H1 (cell line): Measurements from ENCODE around the gene RAB1B. TPM values are rescaled to one million over a fixed set of nuclear protein-coding genes. Genes with fewer than 3 reads are reported as not detected.

Source experiments
- CTCF ChIA-PET: fragments of 300-600 bp; sonication (Branson Sonifier 250); formaldehyde crosslinking; loops from one replicate; lab custom pipeline; 2021; ENCODE audit not compliant: partially characterized antibody; lab: Charles Lee
- POLR2A ChIA-PET: fragments of 300-600 bp; sonication (Branson Sonifier 250); formaldehyde crosslinking; loops from one replicate; lab custom pipeline; 2021; ENCODE audit warnings: inconsistent platforms; ENCODE audit not compliant: partially characterized antibody; lab: Charles Lee
- DNase-seq, 2 experiments: peaks; one replicate each; pipeline versions ENCODE4 v3.0.0 to v3.0.0-alpha.2; 2010 to 2022; ENCODE audit warnings: low spot score in 2 of 2, low read depth in 1 of 2, mixed read lengths in 1 of 2
- FAIRE-seq: peaks from 2 replicates; lab custom pipeline; 2011; peaks lifted over from hg19 to GRCh38; lab: Jason Lieb, UNC
- H2AFZ ChIP-seq: 2 replicates; pipeline ENCODE4 v1.8.1; 2012; ENCODE audit warnings: low read length, inconsistent platforms
- H2AK5ac ChIP-seq: 2 replicates; pipeline ENCODE4 v1.6.1; 2013; ENCODE audit warnings: low read depth, low read length
- H2BK120ac ChIP-seq: replicated peaks from 2 replicates; pipeline ENCODE3; 2013; ENCODE audit warnings: low read depth, low read length, inconsistent platforms
- H2BK12ac ChIP-seq: 2 replicates; pipeline ENCODE4 v1.6.1; 2013; ENCODE audit warnings: low read depth, low read length
- H2BK15ac ChIP-seq: 2 replicates; pipeline ENCODE4 v1.6.1; 2013; ENCODE audit warnings: low read length
- H2BK20ac ChIP-seq: 2 replicates; pipeline ENCODE4 v1.6.1; 2013; ENCODE audit warnings: low read length
- H2BK5ac ChIP-seq: 2 replicates; pipeline ENCODE4 v1.6.1; 2013; ENCODE audit warnings: low read depth, low read length
- H3K14ac ChIP-seq: 2 replicates; pipeline ENCODE4 v1.6.1; 2013; ENCODE audit warnings: inconsistent platforms; ENCODE audit not compliant: insufficient read length
- H3K18ac ChIP-seq: 2 replicates; pipeline ENCODE4 v1.6.1; 2013; ENCODE audit warnings: low read length; ENCODE audit errors: extremely low read depth
- H3K23ac ChIP-seq: 2 replicates; pipeline ENCODE4 v1.6.1; 2013; ENCODE audit warnings: inconsistent platforms; ENCODE audit not compliant: insufficient read length
- H3K23me2 ChIP-seq: 2 replicates; pipeline ENCODE4 v1.6.1; 2013; ENCODE audit warnings: low read depth, low read length
- H3K27ac ChIP-seq: 2 replicates; pipeline ENCODE4 v1.6.1; 2011; ENCODE audit warnings: low read depth, low read length, inconsistent platforms
- H3K27me3 ChIP-seq, 4 experiments: replicated peaks in 1 of 4; 1 replicate in 1 of 4; 2 replicates in 3 of 4; pipeline versions ENCODE4 v1.6.1 to v1.8.1; 2011 to 2013; ENCODE audit warnings: low read length in 3 of 4, mild to moderate bottlenecking in 3 of 4, inconsistent platforms in 2 of 4, mixed read lengths in 2 of 4, moderate library complexity in 1 of 4; ENCODE audit not compliant: control insufficient read depth in 3 of 4, insufficient read depth in 3 of 4; ENCODE audit errors: extremely low read depth in 1 of 4
- H3K36me3 ChIP-seq, 4 experiments: 2 replicates each; pipeline versions ENCODE4 v1.6.1 to v1.8.1; 2011 to 2013; ENCODE audit warnings: mild to moderate bottlenecking in 4 of 4, low read length in 3 of 4, moderate library complexity in 2 of 4, control low read depth in 1 of 4, inconsistent platforms in 1 of 4; ENCODE audit not compliant: insufficient read depth in 4 of 4, control insufficient read depth in 2 of 4
- H3K4ac ChIP-seq: replicated peaks from 2 replicates; pipeline ENCODE3; 2013; ENCODE audit warnings: low read length, low read depth, mixed read lengths, inconsistent platforms; ENCODE audit not compliant: insufficient read length
- H3K4me1 ChIP-seq, 4 experiments: replicated peaks in 1 of 4; 1 replicate in 1 of 4; 2 replicates in 3 of 4; pipeline versions ENCODE4 v1.6.1 to v1.8.1; 2011 to 2013; ENCODE audit warnings: low read length in 3 of 4, inconsistent platforms in 2 of 4, mixed read lengths in 1 of 4; ENCODE audit not compliant: insufficient read depth in 4 of 4, control insufficient read depth in 3 of 4
- H3K4me2 ChIP-seq, 2 experiments: 2 replicates each; pipeline versions ENCODE4 v1.6.1 to v1.8.1; 2011 to 2013; ENCODE audit warnings: low read depth in 2 of 2, low read length in 2 of 2, control low read depth in 1 of 2, inconsistent platforms in 1 of 2, mild to moderate bottlenecking in 1 of 2; ENCODE audit not compliant: insufficient read depth in 1 of 2
- H3K4me3 ChIP-seq, 4 experiments: fragments of 200-600, 300-600 bp in 1 of 4; sonication (generic), shearing (Covaris generic), sonication (Bioruptor Twin) in 1 of 4; 2 replicates each; pipeline versions ENCODE4 v1.5.1 to v1.8.1; 2011 to 2016; ENCODE audit warnings: low read length in 4 of 4, low read depth in 3 of 4, control low read depth in 2 of 4, inconsistent platforms in 2 of 4, mild to moderate bottlenecking in 2 of 4, mixed read lengths in 1 of 4, moderate library complexity in 1 of 4; ENCODE audit not compliant: insufficient read depth in 2 of 4; ENCODE audit errors: extremely low read depth in 1 of 4
- H3K56ac ChIP-seq: replicated peaks from 2 replicates; pipeline ENCODE3; 2013; ENCODE audit warnings: low read depth, mild to moderate bottlenecking, mixed read lengths, low read length, inconsistent platforms; ENCODE audit not compliant: insufficient read length
- H3K79me1 ChIP-seq: 2 replicates; pipeline ENCODE4 v1.6.1; 2013; ENCODE audit warnings: low read depth, low read length, control low read depth
- H3K79me2 ChIP-seq, 2 experiments: 2 replicates each; pipeline versions ENCODE4 v1.6.1 to v1.8.1; 2012 to 2013; ENCODE audit warnings: low read length in 2 of 2, mild to moderate bottlenecking in 2 of 2, inconsistent platforms in 1 of 2; ENCODE audit not compliant: insufficient read depth in 2 of 2, control insufficient read depth in 1 of 2
- H3K9ac ChIP-seq, 4 experiments: replicated peaks in 1 of 4; 1 replicate in 1 of 4; 2 replicates in 3 of 4; pipeline versions ENCODE4 v1.6.1 to v1.8.1; 2011 to 2013; ENCODE audit warnings: low read depth in 3 of 4, low read length in 3 of 4, control low read depth in 2 of 4, mild to moderate bottlenecking in 2 of 4, moderate library complexity in 2 of 4, inconsistent platforms in 1 of 4; ENCODE audit errors: extremely low read depth in 1 of 4
- H3K9me3 ChIP-seq, 2 experiments: 2 replicates each; pipeline versions ENCODE4 v1.6.1 to v1.8.1; 2012 to 2013; ENCODE audit warnings: mild to moderate bottlenecking in 2 of 2, moderate library complexity in 2 of 2, control low read depth in 1 of 2, inconsistent platforms in 1 of 2, low read depth in 1 of 2, low read length in 1 of 2, mixed read lengths in 1 of 2; ENCODE audit not compliant: insufficient read depth in 2 of 2
- H4K20me1 ChIP-seq, 2 experiments: replicated peaks in 1 of 2; 2 replicates each; pipeline versions ENCODE3 to v1.8.1; 2011 to 2013; ENCODE audit warnings: inconsistent platforms in 2 of 2, low read length in 2 of 2, mild to moderate bottlenecking in 1 of 2; ENCODE audit not compliant: insufficient read depth in 2 of 2, control insufficient read depth in 1 of 2
- H4K5ac ChIP-seq: 2 replicates; pipeline ENCODE4 v1.6.1; 2013; ENCODE audit warnings: low read length, low read depth, mixed read lengths, inconsistent platforms; ENCODE audit not compliant: insufficient read length
- H4K8ac ChIP-seq: 2 replicates; pipeline ENCODE4 v1.8.0; 2013; ENCODE audit warnings: mild to moderate bottlenecking, moderate library complexity, low read length, inconsistent platforms; ENCODE audit not compliant: insufficient read depth; ENCODE audit errors: extremely low read depth
- H4K91ac ChIP-seq: replicated peaks from 2 replicates; pipeline ENCODE3; 2013; ENCODE audit warnings: low read length, mixed read lengths, inconsistent platforms; ENCODE audit not compliant: insufficient read length
- ATF2 ChIP-seq: IDR thresholded peaks from 2 replicates; pipeline ENCODE4 v1.6.1; 2012; ENCODE audit warnings: low read length, inconsistent platforms
- CTCF ChIP-seq, 3 experiments: IDR thresholded peaks; 1 replicate in 2 of 3; 2 replicates in 1 of 3; pipeline versions ENCODE4 v1.5.1 to v1.6.1; 2011; ENCODE audit warnings: low read length in 3 of 3, mild to moderate bottlenecking in 3 of 3, inconsistent platforms in 2 of 3, low read depth in 1 of 3, moderate library complexity in 1 of 3; ENCODE audit not compliant: insufficient read depth in 1 of 3; ENCODE audit errors: control extremely low read depth in 1 of 3
- MAX ChIP-seq: IDR thresholded peaks from 2 replicates; pipeline ENCODE4 v1.6.1; 2012; ENCODE audit warnings: inconsistent platforms
- RAD21 ChIP-seq, 2 experiments: IDR thresholded peaks in 1 of 2; conservative IDR thresholded peaks in 1 of 2; 2 replicates each; pipeline ENCODE4 v1.6.1; 2011; ENCODE audit warnings: low read depth in 2 of 2, low read length in 2 of 2, improper control_type of control experiment in 1 of 2, inconsistent platforms in 1 of 2, mild to moderate bottlenecking in 1 of 2, moderate library complexity in 1 of 2
- SIN3A ChIP-seq, 2 experiments: IDR thresholded peaks in 1 of 2; conservative IDR thresholded peaks in 1 of 2; 2 replicates each; pipeline ENCODE4 v1.6.1; 2011 to 2012; ENCODE audit warnings: low read length in 2 of 2, improper control_type of control experiment in 1 of 2, low read depth in 1 of 2, mild to moderate bottlenecking in 1 of 2
- SRF ChIP-seq: IDR thresholded peaks from 2 replicates; pipeline ENCODE4 v1.6.1; 2011; ENCODE audit warnings: mild to moderate bottlenecking, low read depth, low read length, moderate library complexity
- WGBS, 2 experiments: shearing (Covaris generic) in 1 of 2; methylation state at CpG; one replicate each; pipeline versions ENCODE4 v1.1.6 to v1.1.7; 2013 to 2015; ENCODE audit warnings: low lambda C conversion rate in 2 of 2, mixed read lengths in 2 of 2, inconsistent platforms in 1 of 2, low coverage in 1 of 2, missing lambda C conversion rate in 1 of 2; ENCODE audit not compliant: insufficient replicate concordance in 2 of 2, insufficient coverage in 1 of 2, insufficient read length in 1 of 2; ENCODE audit errors: extremely low coverage in 1 of 2, missing lambda C conversion rate in 1 of 2; 5-methylcytosine and 5-hydroxymethylcytosine counted together
- polyA plus RNA-seq, 7 experiments: library from polyadenylated mRNA; depleted of rRNA in 3 of 7; stranded (reverse) in 5 of 7; unstranded in 2 of 7; fragments of >200 nt in 5 of 7; fragments of 200-250 nt in 2 of 7; gene quantifications; 1 replicate in 5 of 7; 2 replicates in 1 of 7; 4 replicates in 1 of 7; pipeline versions ENCODE4 v1.2.1 to v1.2.3, GENCODE V29; 2011 to 2013; ENCODE audit warnings: missing spikeins in 2 of 7, mixed read lengths in 2 of 7
- total RNA-seq: library from RNA; stranded (reverse); fragmentation: NEBNext Ultra II Directional; extraction: Animal tissue kit (Norgen Biotek cat#: 25700); gene quantifications from 2 replicates; pipeline ENCODE4 v1.2.1, GENCODE V29; 2021

RAB1B gene
- total and polyA plus RNA-seq, 2 of the 8 experiments (the other 6 are each of a cell fraction or from before 2014, with no cell fraction given): 100 to 217 TPM

GRCh38 chr11:66237867-66238266 is 30.6 kb upstream of the RAB1B start:
- no peaks in the 10 kb centered on the region for H3K27me3 ChIP-seq
- no peak overlapping the region for H3K9ac ChIP-seq
- H3K27ac ChIP-seq: no peak overlapping the region
- CTCF ChIA-PET: interaction anchor here (0.6 to 12.4 kb wide), 11 partner anchors 9 to 49 kb away, joined by 3 to 123 read pairs (median 5); no protein-coding TSS in a partner anchor
- no peak overlapping the region for H2BK5ac ChIP-seq
- H3K18ac ChIP-seq: no peak overlapping the region
- H2BK15ac ChIP-seq: no peak overlapping the region
- H3K4me3 ChIP-seq: no peak overlapping the region
- no peaks in the 10 kb centered on the region for H3K79me2 ChIP-seq
- H4K8ac ChIP-seq: peak overlapping the region; percentile 14; the same call in 1 of the 2 replicates
- POLR2A ChIA-PET: interaction anchor here (1.0 to 2.3 kb wide), 6 partner anchors 9 to 30 kb away, joined by 3 to 10 read pairs (median 4); partner anchors contain the start of gene RAB1B
- WGBS, 2 experiments: 95% methylated on average over 6 of the region's 6 CpGs; no CpG with 5 or more reads in 1 of the 2 experiments
- FAIRE-seq (no peak), DNase-seq (no peak)
- H2BK120ac ChIP-seq: no peak overlapping the region
- H3K4me2 ChIP-seq: no peak overlapping the region
- H3K4me1 ChIP-seq: no peaks in the 10 kb centered on the region
- H3K79me1 ChIP-seq: no peaks in the 10 kb centered on the region
- H2BK12ac ChIP-seq: no peak overlapping the region
- no peak overlapping the region for H3K14ac ChIP-seq
- H4K20me1 ChIP-seq: peaks cover 0 to 2% of the 10 kb centered on the region in 2 experiments
- H2AFZ ChIP-seq: no peak overlapping the region
- no peak overlapping the region for H4K91ac ChIP-seq
- no peak overlapping the region for H3K4ac ChIP-seq
- H4K5ac ChIP-seq: no peak overlapping the region
- no peak overlapping the region for H2BK20ac ChIP-seq
- H3K56ac ChIP-seq: no peak overlapping the region
- no peak overlapping the region for H2AK5ac ChIP-seq
- H3K23ac ChIP-seq: no peak overlapping the region
- no peaks in the 10 kb centered on the region for H3K9me3 ChIP-seq
- no peak for TF ChIP-seq SIN3A (conservative IDR thresholded peaks at IDR 0.05 in 1 of 2, IDR thresholded peaks at IDR 0.05 in 1 of 2; ENCODE audit: low read depth in 1 of 2, low read length in 2 of 2)
- TF ChIP-seq ATF2: no peak
- peak in 1 of 2 experiments; percentile 17; a peak in 1 of 4 replicates for TF ChIP-seq RAD21 (IDR thresholded peaks at IDR 0.05 in 1 of 2, conservative IDR thresholded peaks at IDR 0.05 in 1 of 2; ENCODE audit: low read depth in 2 of 2, low read length in 2 of 2)
- 0 out of 4 replicates have a peak, but pooled peaks of 1 of the 3 experiments have one; percentile 8 for TF ChIP-seq CTCF (IDR thresholded peaks at IDR 0.05; ENCODE audit: control extremely low read depth in 1 of 3, insufficient read depth in 1 of 3, low read depth in 1 of 3, low read length in 3 of 3)
- no peak for TF ChIP-seq SRF
- no peak for TF ChIP-seq MAX
- H3K23me2 ChIP-seq: no peaks in the 10 kb centered on the region
- peaks cover 0 to 10% (median 2%) of the 10 kb centered on the region in 4 experiments; a peak in 3 of 8 replicates for H3K36me3 ChIP-seq
